A673 (cell line): ENCODE measurements around the gene SPSB1.

ENCODE experiments used
- CTCF ChIP-seq: fragments of 300-800, 200-600 bp; sonication (generic); conservative IDR thresholded peaks from 2 replicates; pipeline ENCODE4 v1.5.1; 2017; ENCODE audit warnings: low read depth, mild to moderate bottlenecking, antibody characterized with exemption, low read length, moderate library complexity, mixed read lengths
- EZH2 ChIP-seq: fragments of 200-600 bp; sonication (generic); IDR thresholded peaks from 2 replicates; pipeline ENCODE4 v1.6.1; 2017; ENCODE audit warnings: borderline replicate concordance, low read depth, mild to moderate bottlenecking, mixed read lengths, antibody characterized with exemption, low read length; ENCODE audit not compliant: poor library complexity, severe bottlenecking

GRCh38 chr1:9384128-9384527, 91.4 kb downstream of the SPSB1 start:
- TF ChIP-seq CTCF (no peak), EZH2 (no peak)
